B cell (primary cell): Measurements from ENCODE around the gene PLA2G12B. TPM values are rescaled to one million over a fixed set of nuclear protein-coding genes. Genes with fewer than 3 reads are reported as not detected.

Experiments
- ATAC-seq: fragments of 200-7000 bp; cut with Tn5 transposase; one replicate; pipeline ENCODE4 v1.10.0; 2021; ENCODE audit warnings: low read depth, mild to moderate bottlenecking, moderate number of reproducible peaks, moderate library complexity
- CTCF ChIA-PET: fragments of 350-600 bp; sonication (Branson Sonifier 250); formaldehyde crosslinking; loops from one replicate; lab custom pipeline; 2021; ENCODE audit warnings: antibody characterized with exemption, inconsistent platforms; lab: Charles Lee
- POLR2A ChIA-PET: fragments of 350-600 bp; sonication (Branson Sonifier 250); formaldehyde crosslinking; loops from one replicate; lab custom pipeline; 2021; ENCODE audit warnings: antibody characterized with exemption; lab: Charles Lee
- DNase-seq: peaks from one replicate; pipeline ENCODE4 v3.0.0; 2013
- H2AFZ ChIP-seq: 2 replicates; pipeline ENCODE4 v1.6.1; 2012; ENCODE audit warnings: mild to moderate bottlenecking, low read depth, low read length; ENCODE audit not compliant: insufficient read depth, poor library complexity, severe bottlenecking
- H3K27ac ChIP-seq, 2 donors: 1 replicate in 1 of 2; 2 replicates in 1 of 2; pipeline ENCODE4 v1.5.1; 2012 to 2013; ENCODE audit warnings: low read length in 2 of 2, mild to moderate bottlenecking in 2 of 2, moderate library complexity in 1 of 2
- H3K27me3 ChIP-seq, 4 experiments: fragments of 200-600 bp in 1 of 4; sonication (generic) in 1 of 4; replicated peaks in 1 of 4; 1 replicate in 2 of 4; 2 replicates in 2 of 4; pipeline versions ENCODE4 v1.6.1 to v1.7.0; 2013 to 2016; ENCODE audit warnings: low read length in 3 of 4, mild to moderate bottlenecking in 2 of 4, mixed read lengths in 1 of 4, moderate library complexity in 1 of 4; ENCODE audit not compliant: insufficient read depth in 4 of 4, control insufficient read depth in 3 of 4; ENCODE audit errors: control extremely low read depth in 1 of 4
- H3K36me3 ChIP-seq, 2 experiments: replicated peaks in 1 of 2; 1 replicate in 1 of 2; 2 replicates in 1 of 2; pipeline versions ENCODE4 v1.6.1 to v1.7.1; 2013; ENCODE audit warnings: low read length in 1 of 2; ENCODE audit not compliant: insufficient read depth in 2 of 2, control insufficient read depth in 1 of 2; ENCODE audit errors: control extremely low read depth in 1 of 2, extremely low read depth in 1 of 2
- H3K4me1 ChIP-seq, 2 donors: fragments of 200-600 bp in 1 of 2; sonication (generic) in 1 of 2; 1 replicate in 1 of 2; 2 replicates in 1 of 2; pipeline versions ENCODE4 v1.5.1 to v1.6.1; 2013 to 2017; ENCODE audit warnings: low read length in 2 of 2; ENCODE audit not compliant: control insufficient read depth in 2 of 2, insufficient read depth in 2 of 2
- H3K4me2 ChIP-seq: replicated peaks from 2 replicates; pipeline ENCODE3; 2012; ENCODE audit warnings: mild to moderate bottlenecking, low read depth, low read length; ENCODE audit not compliant: poor library complexity, severe bottlenecking
- H3K4me3 ChIP-seq, 5 experiments: fragments of 200-600 bp in 1 of 5; sonication (generic) in 1 of 5; 1 replicate in 3 of 5; 2 replicates in 2 of 5; pipeline versions ENCODE4 v1.5.1 to v1.7.0; 2011 to 2016; ENCODE audit warnings: low read length in 4 of 5, mild to moderate bottlenecking in 4 of 5, low read depth in 2 of 5, control low read depth in 1 of 5, moderate library complexity in 1 of 5; ENCODE audit not compliant: insufficient read depth in 1 of 5; ENCODE audit errors: control extremely low read depth in 1 of 5, extremely low read depth in 1 of 5
- H3K79me2 ChIP-seq: fragments of 200-600 bp; sonication (generic); one replicate; pipeline ENCODE4 v1.6.0; 2016; ENCODE audit warnings: low read length; ENCODE audit not compliant: control insufficient read depth, insufficient read depth
- H3K9ac ChIP-seq: fragments of 200-600 bp; sonication (generic); 2 replicates; pipeline ENCODE4 v1.6.1; 2017; ENCODE audit warnings: mild to moderate bottlenecking, low read length, moderate library complexity
- H3K9me3 ChIP-seq, 3 donors: one replicate each; pipeline versions ENCODE4 v1.6.1 to v1.7.1; 2013; ENCODE audit warnings: low read length in 2 of 3; ENCODE audit not compliant: control insufficient read depth in 2 of 3, insufficient read depth in 1 of 3; ENCODE audit errors: control extremely low read depth in 1 of 3
- H4K20me1 ChIP-seq: 2 replicates; pipeline ENCODE4 v1.6.0; 2012; ENCODE audit warnings: mild to moderate bottlenecking, low read length; ENCODE audit not compliant: insufficient read depth, control insufficient read depth, poor library complexity, severe bottlenecking
- H3K27ac Mint-ChIP-seq: one replicate; pipeline ENCODE4 v1.8.0; 2021; ENCODE audit warnings: mixed read lengths
- H3K27me3 Mint-ChIP-seq: one replicate; pipeline ENCODE4 v1.8.0; 2021; ENCODE audit warnings: mixed read lengths
- H3K4me1 Mint-ChIP-seq: one replicate; pipeline ENCODE4 v1.8.0; 2021; ENCODE audit warnings: mixed read lengths
- H3K4me3 Mint-ChIP-seq: one replicate; pipeline ENCODE4 v1.8.0; 2021; ENCODE audit warnings: mixed read lengths
- H3K9me3 Mint-ChIP-seq: one replicate; pipeline ENCODE4 v1.8.0; 2022; ENCODE audit warnings: mixed read lengths; ENCODE audit not compliant: insufficient read depth
- EZH2 ChIP-seq: IDR thresholded peaks from 2 replicates; pipeline ENCODE4 v1.6.1; 2012; ENCODE audit warnings: borderline replicate concordance, low read depth, mild to moderate bottlenecking, moderate library complexity, low read length; ENCODE audit not compliant: insufficient read depth, poor library complexity, severe bottlenecking
- WGBS: methylation state at CpG from one replicate; pipeline ENCODE4 v1.1.5; 2013; ENCODE audit warnings: missing lambda C conversion rate; ENCODE audit not compliant: insufficient coverage; 5-methylcytosine and 5-hydroxymethylcytosine counted together
- intact Hi-C: fragments of 100-400 bp; cut with micrococcal nuclease; formaldehyde crosslinking; loops from one replicate; pipeline ENCODE4 v1.10.0; 2022
- polyA plus RNA-seq: library from polyadenylated mRNA; depleted of rRNA; stranded (reverse); fragments of >200 nt; gene quantifications from 2 replicates; pipeline ENCODE4 v1.2.3, GENCODE V29; 2012
- total RNA-seq, 2 donors: library from RNA; stranded (reverse); fragments of 120-200 nt in 1 of 2; gene quantifications; 1 replicate in 1 of 2; 2 replicates in 1 of 2; pipeline versions ENCODE4 v1.2.3 to v1.2.4, GENCODE V29; 2013 to 2022
- TF ChIP-seq, protein P1 (sequence below): fragments of 200-600 bp; IDR thresholded peaks from one replicate; pipeline ENCODE4 v1.8.0; 2022; ENCODE audit warnings: antibody characterized with exemption, mild to moderate bottlenecking

PLA2G12B gene
- total and polyA plus RNA-seq, 2 donors (not counting 1 experiment from before 2014, with no cell fraction given): not detected

DNA sequence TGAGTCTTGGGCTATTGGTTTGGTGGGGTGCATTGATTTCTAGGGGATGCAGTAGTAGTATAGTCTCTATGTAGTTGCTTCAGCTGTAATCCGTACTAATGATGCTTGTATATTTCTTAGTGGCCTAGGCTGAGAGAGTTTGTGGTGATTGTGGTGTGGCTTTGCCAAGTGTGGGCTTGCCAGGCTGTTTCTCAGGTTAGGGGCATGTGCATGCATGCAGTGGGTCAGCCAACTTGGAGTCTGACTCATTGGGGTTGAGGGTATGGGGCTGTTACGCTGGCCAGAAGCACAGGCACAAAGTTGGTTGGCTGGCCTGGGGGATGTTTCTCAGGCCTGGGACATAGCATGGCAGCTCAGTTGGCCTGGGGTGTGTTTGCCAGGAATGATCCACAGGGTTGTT lies 25.7 kb upstream of the PLA2G12B start:
- peaks cover 12% of the 10 kb centered on the region for H3K27me3 Mint-ChIP-seq
- peaks cover 30% of the 10 kb centered on the region for H3K9me3 Mint-ChIP-seq
- Histone ChIP-seq H3K9me3 (peaks cover 5 to 40% (median 37%) of the 10 kb centered on the region in 3 donors), H3K4me1 (no peaks in the 10 kb centered on the region), H2AFZ (no peak overlapping the region), H3K36me3 (no peaks in the 10 kb centered on the region), H4K20me1 (no peaks in the 10 kb centered on the region), H3K79me2 (no peaks in the 10 kb centered on the region), H3K27me3 (peaks cover 0 to 16% (median 1%) of the 10 kb centered on the region in 4 experiments), H3K4me3 (no peak overlapping the region), H3K27ac (no peak overlapping the region), H3K4me2 (no peak overlapping the region), H3K9ac (no peak overlapping the region)
- ATAC-seq: no peak
- WGBS: 96% methylated on average over 2 of the region's 2 CpGs
- DNase-seq: no peak
- CTCF ChIA-PET: no interaction called here
- POLR2A ChIA-PET: no interaction called here
- no peaks in the 10 kb centered on the region for H3K4me1 Mint-ChIP-seq
- H3K4me3 Mint-ChIP-seq: no peak overlapping the region
- intact Hi-C loops: no loop called here
- no peak for TF ChIP-seq EZH2
- TF ChIP-seq, protein P1, sequence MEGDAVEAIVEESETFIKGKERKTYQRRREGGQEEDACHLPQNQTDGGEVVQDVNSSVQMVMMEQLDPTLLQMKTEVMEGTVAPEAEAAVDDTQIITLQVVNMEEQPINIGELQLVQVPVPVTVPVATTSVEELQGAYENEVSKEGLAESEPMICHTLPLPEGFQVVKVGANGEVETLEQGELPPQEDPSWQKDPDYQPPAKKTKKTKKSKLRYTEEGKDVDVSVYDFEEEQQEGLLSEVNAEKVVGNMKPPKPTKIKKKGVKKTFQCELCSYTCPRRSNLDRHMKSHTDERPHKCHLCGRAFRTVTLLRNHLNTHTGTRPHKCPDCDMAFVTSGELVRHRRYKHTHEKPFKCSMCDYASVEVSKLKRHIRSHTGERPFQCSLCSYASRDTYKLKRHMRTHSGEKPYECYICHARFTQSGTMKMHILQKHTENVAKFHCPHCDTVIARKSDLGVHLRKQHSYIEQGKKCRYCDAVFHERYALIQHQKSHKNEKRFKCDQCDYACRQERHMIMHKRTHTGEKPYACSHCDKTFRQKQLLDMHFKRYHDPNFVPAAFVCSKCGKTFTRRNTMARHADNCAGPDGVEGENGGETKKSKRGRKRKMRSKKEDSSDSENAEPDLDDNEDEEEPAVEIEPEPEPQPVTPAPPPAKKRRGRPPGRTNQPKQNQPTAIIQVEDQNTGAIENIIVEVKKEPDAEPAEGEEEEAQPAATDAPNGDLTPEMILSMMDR: no peak
- H3K27ac Mint-ChIP-seq: no peak overlapping the region

DNA sequence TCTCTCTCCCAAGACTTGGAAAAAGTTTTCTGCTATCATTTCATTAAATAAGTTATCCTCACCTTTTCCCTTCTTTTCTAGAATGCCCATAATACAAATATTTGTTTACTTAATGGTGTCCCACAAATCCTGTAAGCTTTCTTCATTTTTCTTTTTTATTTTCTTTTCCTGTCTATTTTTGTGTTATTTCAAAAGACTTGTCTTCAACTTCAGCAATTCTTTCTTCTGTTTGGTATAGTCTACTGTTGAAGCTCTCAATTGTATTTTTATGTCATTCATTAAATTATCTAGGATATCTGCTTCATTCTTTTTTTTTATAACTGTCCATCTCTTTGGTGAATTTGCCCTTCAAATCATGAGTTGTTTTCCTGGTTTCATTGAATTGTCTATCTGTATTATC lies 25.1 kb upstream of the PLA2G12B start:
- H3K27me3 ChIP-seq: peaks cover 0 to 16% (median 1%) of the 10 kb centered on the region in 4 experiments
- DNase-seq (no peak), ATAC-seq (no peak)
- no peak overlapping the region for H3K4me3 ChIP-seq
- peaks cover 30% of the 10 kb centered on the region for H3K9me3 Mint-ChIP-seq
- ChIA-PET POLR2A (no interaction called here), CTCF (no interaction called here)
- H3K4me3 Mint-ChIP-seq: no peak overlapping the region
- no peaks in the 10 kb centered on the region for H3K36me3 ChIP-seq
- H3K4me1 Mint-ChIP-seq: no peaks in the 10 kb centered on the region
- H3K9ac ChIP-seq: no peak overlapping the region
- no peak overlapping the region for H3K27ac ChIP-seq
- H4K20me1 ChIP-seq: no peaks in the 10 kb centered on the region
- no peaks in the 10 kb centered on the region for H3K79me2 ChIP-seq
- H2AFZ ChIP-seq: no peak overlapping the region
- intact Hi-C loops: no loop called here
- H3K4me1 ChIP-seq: no peaks in the 10 kb centered on the region
- H3K27me3 Mint-ChIP-seq: peaks cover 13% of the 10 kb centered on the region
- peaks cover 6 to 40% (median 37%) of the 10 kb centered on the region in 3 donors for H3K9me3 ChIP-seq
- no peak overlapping the region for H3K27ac Mint-ChIP-seq
- no peak for TF ChIP-seq EZH2
- TF ChIP-seq, protein P1: no peak
- H3K4me2 ChIP-seq: no peak overlapping the region
